Measurements from ENCODE around the gene PLK3. TPM values are rescaled to one million over a fixed set of nuclear protein-coding genes. Genes with fewer than 3 reads are reported as not detected.

PLK3 gene
- total and polyA plus RNA-seq, 10 of the 15 experiments (the other 5 are each of a cell fraction or from before 2014, with no cell fraction given): 1.5 to 23.2 (median 12.1) TPM

DNA sequence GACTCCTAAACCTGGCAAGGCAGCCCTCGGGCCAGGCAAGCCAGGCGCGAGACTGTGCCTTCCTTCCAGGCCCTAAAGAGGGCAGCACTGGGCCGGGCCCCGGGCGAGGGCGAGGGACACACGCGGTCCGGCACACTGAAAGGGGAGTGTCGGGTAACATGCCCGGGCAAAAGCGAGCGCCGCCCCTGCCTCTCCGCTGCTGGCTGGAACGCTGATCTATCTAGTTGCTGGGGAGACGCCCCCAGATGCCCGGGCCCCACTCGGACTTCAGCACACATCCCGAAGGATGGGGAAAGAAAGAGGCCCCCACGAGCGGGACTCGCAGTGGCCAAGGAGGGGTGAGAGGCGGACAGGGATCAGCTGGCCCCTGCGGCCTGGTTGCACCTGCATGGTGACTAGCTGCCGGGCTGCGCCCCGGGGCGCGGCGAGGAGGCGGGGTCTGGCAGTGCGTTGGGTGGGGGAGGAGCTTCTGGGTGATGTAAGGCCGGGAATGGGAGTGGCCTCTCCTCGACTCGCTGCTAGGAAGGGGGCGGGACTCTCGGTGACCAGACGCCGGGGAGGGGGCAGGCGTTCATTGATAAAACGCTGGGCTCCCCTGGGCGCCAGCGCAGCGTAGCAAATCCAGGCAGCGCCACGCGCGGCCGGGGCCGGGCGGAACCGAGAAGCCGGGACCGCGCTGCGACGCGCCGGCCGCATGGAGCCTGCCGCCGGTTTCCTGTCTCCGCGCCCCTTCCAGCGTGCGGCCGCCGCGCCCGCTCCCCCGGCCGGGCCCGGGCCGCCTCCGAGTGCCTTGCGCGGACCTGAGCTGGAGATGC is at the start of gene PLK3 (continued):
- no peak for TF ChIP-seq CHD1 (IDR thresholded peaks at IDR 0.05; ENCODE audit: low read depth, low read length)
- no peak for TF ChIP-seq CBX3 (IDR thresholded peaks at IDR 0.05; ENCODE audit: borderline replicate concordance, low read depth)
- TF ChIP-seq EGR1 (IDR thresholded peaks at IDR 0.05; ENCODE audit: borderline replicate concordance in 1 of 2, low read depth in 2 of 2, low read length in 2 of 2): peak in 1 of 2 experiments; percentile 28; a peak in 1 of 3 replicates
- TF ChIP-seq FOXM1 (IDR thresholded peaks at IDR 0.05; ENCODE audit: low read depth, low read length): no peak
- no peak for TF ChIP-seq RAD51 (IDR thresholded peaks at IDR 0.05)
- no peak; the same call in 1 of the 2 replicates for TF ChIP-seq ZNF207 (IDR thresholded peaks at IDR 0.05; ENCODE audit: borderline replicate concordance)
- no peak for TF ChIP-seq MYB (IDR thresholded peaks at IDR 0.05; ENCODE audit: borderline replicate concordance, low read depth, low read length)
- TF ChIP-seq, protein P1, sequence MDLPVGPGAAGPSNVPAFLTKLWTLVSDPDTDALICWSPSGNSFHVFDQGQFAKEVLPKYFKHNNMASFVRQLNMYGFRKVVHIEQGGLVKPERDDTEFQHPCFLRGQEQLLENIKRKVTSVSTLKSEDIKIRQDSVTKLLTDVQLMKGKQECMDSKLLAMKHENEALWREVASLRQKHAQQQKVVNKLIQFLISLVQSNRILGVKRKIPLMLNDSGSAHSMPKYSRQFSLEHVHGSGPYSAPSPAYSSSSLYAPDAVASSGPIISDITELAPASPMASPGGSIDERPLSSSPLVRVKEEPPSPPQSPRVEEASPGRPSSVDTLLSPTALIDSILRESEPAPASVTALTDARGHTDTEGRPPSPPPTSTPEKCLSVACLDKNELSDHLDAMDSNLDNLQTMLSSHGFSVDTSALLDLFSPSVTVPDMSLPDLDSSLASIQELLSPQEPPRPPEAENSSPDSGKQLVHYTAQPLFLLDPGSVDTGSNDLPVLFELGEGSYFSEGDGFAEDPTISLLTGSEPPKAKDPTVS (IDR thresholded peaks at IDR 0.05; ENCODE audit: low read depth, low read length): no peak
- TF ChIP-seq POLR2AphosphoS2 (IDR thresholded peaks at IDR 0.05; ENCODE audit: low read depth, low read length): peak; percentile 72; the same call in 1 of the 2 replicates
- TF ChIP-seq, protein P2, sequence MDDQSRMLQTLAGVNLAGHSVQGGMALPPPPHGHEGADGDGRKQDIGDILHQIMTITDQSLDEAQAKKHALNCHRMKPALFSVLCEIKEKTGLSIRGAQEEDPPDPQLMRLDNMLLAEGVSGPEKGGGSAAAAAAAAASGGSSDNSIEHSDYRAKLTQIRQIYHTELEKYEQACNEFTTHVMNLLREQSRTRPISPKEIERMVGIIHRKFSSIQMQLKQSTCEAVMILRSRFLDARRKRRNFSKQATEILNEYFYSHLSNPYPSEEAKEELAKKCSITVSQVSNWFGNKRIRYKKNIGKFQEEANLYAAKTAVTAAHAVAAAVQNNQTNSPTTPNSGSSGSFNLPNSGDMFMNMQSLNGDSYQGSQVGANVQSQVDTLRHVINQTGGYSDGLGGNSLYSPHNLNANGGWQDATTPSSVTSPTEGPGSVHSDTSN (IDR thresholded peaks at IDR 0.05; ENCODE audit: insufficient replicate concordance, low read depth, low read length): peak; percentile 11
- TF ChIP-seq NR2C1 (IDR thresholded peaks at IDR 0.05): no peak
- no peak for TF ChIP-seq HDAC6 (IDR thresholded peaks at IDR 0.05; ENCODE audit: unreplicated experiment)

Measured in GM12878 (cell line).